Chondrocyte (in vitro differentiated cells): Measurements from ENCODE around the gene ATXN7L3B. TPM values are rescaled to one million over a fixed set of nuclear protein-coding genes. Genes with fewer than 3 reads are reported as not detected.

Experiments used
- DNase-seq: peaks from one replicate; pipeline ENCODE4 v3.0.0; 2021; ENCODE audit warnings: mixed read lengths, low spot score
- H3K27ac Mint-ChIP-seq: one replicate; pipeline ENCODE4 v1.8.0; 2021; ENCODE audit warnings: mild to moderate bottlenecking, moderate library complexity, mixed read lengths; ENCODE audit not compliant: unreplicated experiment
- H3K27me3 Mint-ChIP-seq: 2 replicates; pipeline ENCODE4 v1.8.0; 2021; ENCODE audit warnings: low read depth, mixed read lengths
- H3K36me3 Mint-ChIP-seq: 2 replicates; pipeline ENCODE4 v1.8.0; 2021; ENCODE audit warnings: low read depth, mixed read lengths
- H3K4me1 Mint-ChIP-seq: 2 replicates; pipeline ENCODE4 v1.8.0; 2021; ENCODE audit warnings: low read depth, mild to moderate bottlenecking, mixed read lengths
- H3K4me3 Mint-ChIP-seq: one replicate; pipeline ENCODE4 v1.8.0; 2021; ENCODE audit warnings: mild to moderate bottlenecking, moderate library complexity, mixed read lengths; ENCODE audit not compliant: unreplicated experiment
- H3K9me3 Mint-ChIP-seq: 2 replicates; pipeline ENCODE4 v1.8.0; 2021; ENCODE audit warnings: low read depth, mixed read lengths
- total RNA-seq: library from RNA; stranded (reverse); gene quantifications from 3 replicates; pipeline ENCODE4 v1.2.1, GENCODE V29; 2021
- TF ChIP-seq, protein P1 (sequence below): fragments of 200-600 bp; sonication (generic); IDR thresholded peaks from 2 replicates; pipeline ENCODE4 v1.5.0; 2021; ENCODE audit warnings: antibody characterized with exemption, mild to moderate bottlenecking, moderate library complexity

The ATXN7L3B gene
- total RNA-seq, 1 donor from 2014 or later = 24.3 TPM

DNA sequence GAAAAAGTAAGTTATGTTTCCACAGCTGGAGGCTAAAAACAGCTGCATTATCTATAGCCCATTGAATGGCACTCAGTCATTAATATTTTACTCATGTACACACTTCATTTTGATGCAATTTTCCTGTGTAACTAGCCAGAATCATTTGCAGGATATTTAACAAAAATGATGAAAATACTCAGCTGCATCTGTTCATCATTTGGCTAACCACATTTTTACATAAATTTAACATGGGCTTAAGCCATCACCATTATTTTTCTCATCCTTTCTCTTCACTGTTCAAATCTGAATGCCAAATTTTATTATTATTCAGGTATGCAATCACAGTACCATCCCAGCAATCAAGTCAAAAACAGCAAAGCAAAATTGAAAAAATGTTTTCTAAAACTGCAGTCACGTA lies 41.8 kb downstream of the ATXN7L3B start:
- TF ChIP-seq, protein P1, sequence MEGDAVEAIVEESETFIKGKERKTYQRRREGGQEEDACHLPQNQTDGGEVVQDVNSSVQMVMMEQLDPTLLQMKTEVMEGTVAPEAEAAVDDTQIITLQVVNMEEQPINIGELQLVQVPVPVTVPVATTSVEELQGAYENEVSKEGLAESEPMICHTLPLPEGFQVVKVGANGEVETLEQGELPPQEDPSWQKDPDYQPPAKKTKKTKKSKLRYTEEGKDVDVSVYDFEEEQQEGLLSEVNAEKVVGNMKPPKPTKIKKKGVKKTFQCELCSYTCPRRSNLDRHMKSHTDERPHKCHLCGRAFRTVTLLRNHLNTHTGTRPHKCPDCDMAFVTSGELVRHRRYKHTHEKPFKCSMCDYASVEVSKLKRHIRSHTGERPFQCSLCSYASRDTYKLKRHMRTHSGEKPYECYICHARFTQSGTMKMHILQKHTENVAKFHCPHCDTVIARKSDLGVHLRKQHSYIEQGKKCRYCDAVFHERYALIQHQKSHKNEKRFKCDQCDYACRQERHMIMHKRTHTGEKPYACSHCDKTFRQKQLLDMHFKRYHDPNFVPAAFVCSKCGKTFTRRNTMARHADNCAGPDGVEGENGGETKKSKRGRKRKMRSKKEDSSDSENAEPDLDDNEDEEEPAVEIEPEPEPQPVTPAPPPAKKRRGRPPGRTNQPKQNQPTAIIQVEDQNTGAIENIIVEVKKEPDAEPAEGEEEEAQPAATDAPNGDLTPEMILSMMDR = no peak
- no peaks in the 10 kb centered on the region for H3K9me3 Mint-ChIP-seq

DNA sequence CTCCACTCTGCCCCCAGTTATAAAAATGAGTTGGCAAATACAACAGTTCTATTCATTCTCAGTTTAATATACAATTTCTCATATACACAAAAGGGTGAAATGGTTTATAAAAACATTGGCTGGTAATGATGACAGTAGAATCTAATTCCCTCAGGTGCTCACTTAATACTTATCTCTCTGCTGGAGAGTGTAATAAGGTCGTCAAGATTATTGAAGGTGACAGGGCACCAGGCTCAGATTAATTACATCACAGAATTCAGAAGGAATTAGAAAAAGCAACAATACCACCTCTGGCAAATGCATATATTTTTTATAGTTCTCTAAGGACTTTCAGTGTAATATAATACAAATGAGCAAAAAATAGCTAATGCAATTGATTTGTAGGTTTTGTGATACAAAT lies 42.3 kb downstream of the ATXN7L3B start:
- Mint-ChIP-seq H3K4me3 (no peak overlapping the region), H3K36me3 (no peaks in the 10 kb centered on the region), H3K27me3 (peaks cover 14% of the 10 kb centered on the region), H3K9me3 (no peaks in the 10 kb centered on the region), H3K4me1 (no peaks in the 10 kb centered on the region), H3K27ac (no peak overlapping the region)
- TF ChIP-seq, protein P1 = no peak
- no peak for DNase-seq

More for the DNA sequence above, 41.8 kb downstream of the ATXN7L3B start:
- no peak overlapping the region for H3K4me3 Mint-ChIP-seq
- H3K4me1 Mint-ChIP-seq = no peaks in the 10 kb centered on the region
- peaks cover 14% of the 10 kb centered on the region for H3K27me3 Mint-ChIP-seq
- DNase-seq = no peak
- no peak overlapping the region for H3K27ac Mint-ChIP-seq
- H3K36me3 Mint-ChIP-seq = no peaks in the 10 kb centered on the region

DNA sequence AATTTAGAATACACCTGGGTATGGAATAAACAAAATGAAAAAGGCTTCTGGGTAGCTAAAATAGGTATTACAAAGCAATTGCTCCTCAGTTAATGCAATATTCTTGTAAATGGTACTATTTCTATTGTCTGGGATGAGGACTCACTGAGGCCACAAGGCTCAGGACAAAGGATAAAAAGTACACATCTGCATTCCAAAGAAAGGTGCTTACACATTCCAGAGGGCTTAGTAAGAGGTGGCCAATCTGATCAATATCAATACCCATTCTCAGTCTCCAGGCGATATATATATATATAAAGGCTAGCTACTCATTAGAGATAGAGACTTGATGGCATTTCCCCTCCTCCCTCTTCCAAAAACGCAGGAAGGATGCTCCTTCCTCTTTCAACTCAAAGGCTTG lies 43.8 kb downstream of the ATXN7L3B start:
- Mint-ChIP-seq H3K4me1 (peaks cover 3% of the 10 kb centered on the region), H3K36me3 (no peaks in the 10 kb centered on the region), H3K4me3 (no peak overlapping the region), H3K9me3 (no peaks in the 10 kb centered on the region), H3K27ac (no peak overlapping the region), H3K27me3 (peaks cover 14% of the 10 kb centered on the region)
- no peak for DNase-seq
- TF ChIP-seq, protein P1 = no peak

DNA sequence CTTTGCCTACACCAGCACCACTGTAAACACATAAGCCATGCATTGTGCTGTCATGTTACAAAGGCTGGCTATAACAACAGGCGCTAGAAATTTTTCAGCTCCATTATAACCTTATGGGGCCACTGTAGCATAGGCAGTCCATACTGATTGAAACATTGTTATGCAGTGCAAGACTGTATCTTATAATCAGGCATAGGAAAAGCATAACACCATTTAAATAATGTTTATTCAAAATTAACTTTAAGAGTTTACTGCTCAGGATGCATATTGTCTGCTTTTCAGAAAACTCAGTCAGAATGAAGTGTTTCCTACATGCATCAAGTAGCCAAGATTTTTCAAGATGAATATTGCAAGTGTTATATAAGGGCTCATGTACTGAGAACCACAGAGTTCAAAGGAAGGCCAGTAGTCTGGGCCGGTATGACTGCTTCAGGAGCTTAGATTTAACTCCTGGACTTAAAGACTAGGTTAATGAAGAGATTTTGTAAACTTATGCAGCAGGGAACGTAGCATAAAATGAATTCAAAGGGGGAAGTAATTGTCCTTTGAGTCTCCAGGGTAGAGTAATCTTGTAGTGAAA lies 46.9 kb downstream of the ATXN7L3B start:
- no peaks in the 10 kb centered on the region for H3K36me3 Mint-ChIP-seq
- H3K27ac Mint-ChIP-seq = no peak overlapping the region
- H3K9me3 Mint-ChIP-seq = no peaks in the 10 kb centered on the region
- DNase-seq = no peak
- H3K4me1 Mint-ChIP-seq = peaks cover 3% of the 10 kb centered on the region
- H3K27me3 Mint-ChIP-seq = peaks cover 6% of the 10 kb centered on the region
- no peak overlapping the region for H3K4me3 Mint-ChIP-seq
- TF ChIP-seq, protein P1 = no peak

DNA sequence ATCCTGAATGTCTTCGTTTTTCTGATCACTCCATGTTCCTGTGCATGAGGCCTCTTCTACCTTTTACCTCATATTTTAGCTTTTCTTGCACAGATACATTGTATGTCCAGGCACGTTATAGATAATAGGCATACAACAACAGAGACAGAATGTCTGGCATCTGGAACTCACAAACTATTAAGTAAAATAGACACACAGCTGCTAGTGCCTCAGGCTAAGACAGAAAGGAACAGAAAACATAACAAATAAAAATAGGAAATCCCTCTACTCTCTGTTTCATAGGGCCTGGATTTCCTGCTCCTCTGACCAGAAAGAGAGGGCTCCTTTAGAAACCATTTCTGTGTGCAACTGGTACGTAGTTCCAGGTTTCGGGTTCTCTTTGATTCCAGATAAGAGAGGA lies 48.6 kb downstream of the ATXN7L3B start:
- H3K9me3 Mint-ChIP-seq = no peaks in the 10 kb centered on the region
- no peak for DNase-seq
- peaks cover 3% of the 10 kb centered on the region for H3K4me1 Mint-ChIP-seq

More for the DNA sequence above, 48.6 kb downstream of the ATXN7L3B start:
- Mint-ChIP-seq H3K27me3 (peaks cover under 1% of the 10 kb centered on the region), H3K36me3 (no peaks in the 10 kb centered on the region), H3K27ac (no peak overlapping the region), H3K4me3 (no peak overlapping the region)
- TF ChIP-seq, protein P1 = no peak
